ENCODE results near the gene HSD17B1. TPM values are rescaled to one million over a fixed set of nuclear protein-coding genes. Genes with fewer than 3 reads are reported as not detected.

The HSD17B1 gene
- total and polyA plus RNA-seq, 2 donors (not counting 1 experiment from before 2014, with no cell fraction given), result 0.40 to 2.6 TPM

DNA sequence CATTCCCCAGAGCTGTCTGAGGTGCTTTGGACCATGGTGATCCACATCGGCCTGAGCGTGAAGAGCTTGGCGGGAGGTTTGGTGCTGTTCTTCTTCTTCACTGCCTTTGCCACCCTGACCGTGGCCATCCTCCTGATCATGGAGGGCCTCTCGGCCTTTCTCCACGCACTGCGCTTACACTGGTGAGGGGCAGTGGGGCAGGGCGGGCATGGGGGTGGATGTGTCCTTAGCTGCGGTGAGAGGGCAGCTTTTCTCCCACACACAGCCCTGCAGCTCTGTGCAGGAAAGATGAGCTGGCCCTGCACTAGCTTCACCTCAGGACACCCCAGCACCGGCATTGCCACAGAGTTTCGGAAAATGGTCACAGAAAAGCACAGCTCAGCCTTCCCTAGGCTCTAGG is 38.4 kb upstream of the HSD17B1 start:
- Histone ChIP-seq H3K79me2 (ENCODE audit: control insufficient read depth, insufficient read depth, low read length) (no peaks in the 10 kb centered on the region), H2AFZ (ENCODE audit: low read length) (no peak overlapping the region), H3K36me3 (ENCODE audit: control insufficient read depth, insufficient read depth, low read length) (peaks cover 5% of the 10 kb centered on the region), H3K4me3 (replicated peaks in 1 of 4; ENCODE audit: control extremely low read depth in 1 of 4, insufficient read depth in 1 of 4, low read depth in 3 of 4, low read length in 4 of 4) (no peak overlapping the region), H3K27me3 (ENCODE audit: control insufficient read depth, insufficient read depth, low read length) (no peaks in the 10 kb centered on the region), H4K20me1 (ENCODE audit: control insufficient read depth, extremely low read depth, insufficient read depth, low read length) (no peaks in the 10 kb centered on the region), H3K27ac (ENCODE audit: insufficient read depth, low read length) (no peak overlapping the region), H3K4me1 (ENCODE audit: control insufficient read depth, extremely low read depth, insufficient read depth, low read length) (peaks cover 22% of the 10 kb centered on the region), H3K9ac (ENCODE audit: insufficient read depth, low read length) (no peak overlapping the region), H3K9me3 (ENCODE audit: control insufficient read depth, insufficient read depth, low read depth, low read length) (no peaks in the 10 kb centered on the region), H3K4me2 (ENCODE audit: extremely low read depth, insufficient read depth, low read length) (no peak overlapping the region)
- DNase-seq (ENCODE audit: low read depth in 2 of 2), result no peak
- TF ChIP-seq CTCF (conservative IDR thresholded peaks at IDR 0.05 in 1 of 2, IDR thresholded peaks at IDR 0.05 in 1 of 2; ENCODE audit: low read depth in 1 of 2, low read length in 2 of 2) (no peak), EZH2 (IDR thresholded peaks at IDR 0.05; ENCODE audit: low read length, missing control alignments) (no peak)

DNA sequence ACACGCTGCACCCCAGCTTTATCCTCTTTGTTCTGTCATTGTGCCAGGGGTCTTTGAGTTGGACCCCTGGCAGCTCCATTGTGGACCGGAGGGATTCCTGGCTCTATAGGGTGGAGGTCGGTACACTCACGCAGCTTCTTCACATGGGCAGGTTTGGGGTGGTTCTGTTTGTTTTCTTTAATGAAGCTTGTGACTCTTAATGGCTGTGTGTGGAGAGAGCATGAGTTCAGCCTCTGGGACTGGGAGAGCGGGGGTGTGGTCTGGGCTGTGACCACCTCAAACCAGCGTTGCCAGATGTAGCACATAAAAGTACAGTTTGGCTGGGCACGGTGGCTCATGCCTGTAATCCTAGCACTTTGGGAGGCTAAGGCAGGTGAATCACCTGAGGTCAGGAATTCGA is 37.9 kb upstream of the HSD17B1 start:
- TF ChIP-seq EZH2 (IDR thresholded peaks at IDR 0.05; ENCODE audit: low read length, missing control alignments), result no peak
- no peak for TF ChIP-seq CTCF (conservative IDR thresholded peaks at IDR 0.05 in 1 of 2, IDR thresholded peaks at IDR 0.05 in 1 of 2; ENCODE audit: low read depth in 1 of 2, low read length in 2 of 2)
- H2AFZ ChIP-seq (ENCODE audit: low read length), result no peak overlapping the region
- no peak overlapping the region for H3K4me2 ChIP-seq (ENCODE audit: extremely low read depth, insufficient read depth, low read length)
- no peaks in the 10 kb centered on the region for H4K20me1 ChIP-seq (ENCODE audit: control insufficient read depth, extremely low read depth, insufficient read depth, low read length)
- no peaks in the 10 kb centered on the region for H3K79me2 ChIP-seq (ENCODE audit: control insufficient read depth, insufficient read depth, low read length)
- H3K4me1 ChIP-seq (ENCODE audit: control insufficient read depth, extremely low read depth, insufficient read depth, low read length), result peaks cover 28% of the 10 kb centered on the region
- no peak for DNase-seq (ENCODE audit: low read depth in 2 of 2)
- no peak overlapping the region for H3K9ac ChIP-seq (ENCODE audit: insufficient read depth, low read length)
- H3K27ac ChIP-seq (ENCODE audit: insufficient read depth, low read length), result no peak overlapping the region
- H3K4me3 ChIP-seq (replicated peaks in 1 of 4; ENCODE audit: control extremely low read depth in 1 of 4, insufficient read depth in 1 of 4, low read depth in 3 of 4, low read length in 4 of 4), result no peak overlapping the region
- no peaks in the 10 kb centered on the region for H3K9me3 ChIP-seq (ENCODE audit: control insufficient read depth, insufficient read depth, low read depth, low read length)
- H3K36me3 ChIP-seq (ENCODE audit: control insufficient read depth, insufficient read depth, low read length), result peaks cover 3% of the 10 kb centered on the region
- H3K27me3 ChIP-seq (ENCODE audit: control insufficient read depth, insufficient read depth, low read length), result no peaks in the 10 kb centered on the region

- TF ChIP-seq CTCF (conservative IDR thresholded peaks at IDR 0.05 in 1 of 2, IDR thresholded peaks at IDR 0.05 in 1 of 2; ENCODE audit: low read depth in 1 of 2, low read length in 2 of 2), result peak; percentile 94
- TF ChIP-seq EZH2 (IDR thresholded peaks at IDR 0.05; ENCODE audit: low read length, missing control alignments), result no peak
- H3K4me2 ChIP-seq (ENCODE audit: extremely low read depth, insufficient read depth, low read length), result peak overlapping the region; percentile 77
- H3K27ac ChIP-seq (ENCODE audit: insufficient read depth, low read length), result peak overlapping the region; percentile 97
- H4K20me1 ChIP-seq (ENCODE audit: control insufficient read depth, extremely low read depth, insufficient read depth, low read length), result no peaks in the 10 kb centered on the region
- DNase-seq (ENCODE audit: low read depth in 2 of 2), result peak; percentile 89 to 94
- H3K79me2 ChIP-seq (ENCODE audit: control insufficient read depth, insufficient read depth, low read length), result no peaks in the 10 kb centered on the region
- H3K4me1 ChIP-seq (ENCODE audit: control insufficient read depth, extremely low read depth, insufficient read depth, low read length), result peaks cover 50% of the 10 kb centered on the region
- no peak overlapping the region for H3K4me3 ChIP-seq (replicated peaks in 1 of 4; ENCODE audit: control extremely low read depth in 1 of 4, insufficient read depth in 1 of 4, low read depth in 3 of 4, low read length in 4 of 4)
- no peak overlapping the region for H3K9ac ChIP-seq (ENCODE audit: insufficient read depth, low read length)
- no peaks in the 10 kb centered on the region for H3K9me3 ChIP-seq (ENCODE audit: control insufficient read depth, insufficient read depth, low read depth, low read length)
- no peaks in the 10 kb centered on the region for H3K27me3 ChIP-seq (ENCODE audit: control insufficient read depth, insufficient read depth, low read length)
- H3K36me3 ChIP-seq (ENCODE audit: control insufficient read depth, insufficient read depth, low read length), result peaks cover 3% of the 10 kb centered on the region
- H2AFZ ChIP-seq (ENCODE audit: low read length), result no peak overlapping the region
Observed at GRCh38 chr17:42517516-42517915, 35.2 kb upstream of the HSD17B1 start.

All from fibroblast of lung (primary cell).